Uterus (tissue), 2 donors: Measurements from ENCODE around the gene MYH7.

ENCODE experiments used
- CTCF ChIP-seq, 4 experiments: fragments of 200-600 bp in 2 of 4; fragments of 450-650 bp in 2 of 4; sonication (generic) in 2 of 4; IDR thresholded peaks; one replicate each; pipeline ENCODE4 v1.5.1; 2016 to 2019; ENCODE audit warnings: antibody characterized with exemption in 4 of 4, mild to moderate bottlenecking in 2 of 4, moderate library complexity in 1 of 4
- POLR2A ChIP-seq, 2 donors: fragments of 450-650 bp; IDR thresholded peaks; one replicate each; pipeline ENCODE4 v1.6.1; 2016; ENCODE audit warnings: antibody characterized with exemption in 2 of 2, mild to moderate bottlenecking in 1 of 2, moderate library complexity in 1 of 2

GRCh38 chr14:23441076-23441475 is 5.6 kb upstream of the MYH7 start:
- TF ChIP-seq CTCF (IDR thresholded peaks at IDR 0.05) (no peak), POLR2A (IDR thresholded peaks at IDR 0.05) (no peak)
